ENCODE data around the gene TFG. TPM values are rescaled to one million over a fixed set of nuclear protein-coding genes. Genes with fewer than 3 reads are reported as not detected.
A peak's percentile ranks its signal among the peaks of the same experiment; 100 is the strongest.

Gene TFG
- total and polyA plus RNA-seq, 2 of the 4 experiments (the other 2 are of a cell fraction) = 47.7 to 165 TPM

GRCh38 chr3:100782906-100783305, 73.6 kb downstream of the TFG start:
- Histone ChIP-seq H3K27ac (ENCODE audit: insufficient read depth, low read length) (no peak overlapping the region), H2BK15ac (ENCODE audit: low read depth, low read length) (no peak overlapping the region), H3K9ac (ENCODE audit: low read depth, low read length) (no peak overlapping the region), H4K91ac (ENCODE audit: insufficient read depth, low read depth, low read length) (no peak overlapping the region), H3K56ac (ENCODE audit: extremely low read depth, insufficient read depth, low read length) (no peak overlapping the region), H3K9me3 (ENCODE audit: control insufficient read depth, insufficient read depth, low read length) (no peaks in the 10 kb centered on the region), H2AK5ac (ENCODE audit: low read depth, low read length) (no peak overlapping the region), H4K5ac (ENCODE audit: low read depth, low read length) (no peak overlapping the region), H3K18ac (ENCODE audit: low read depth, low read length) (no peak overlapping the region), H3K4ac (ENCODE audit: low read depth, low read length) (no peak overlapping the region), H2AK9ac (replicated peaks; ENCODE audit: low read depth, low read length, poor library complexity) (no peak overlapping the region), H3K36me3 (ENCODE audit: control insufficient read depth, insufficient read depth, low read length) (no peaks in the 10 kb centered on the region), H3K4me1 (ENCODE audit: control insufficient read depth, insufficient read depth, low read length) (peaks cover 4% of the 10 kb centered on the region), H2AFZ (replicated peaks; ENCODE audit: low read length, poor library complexity) (no peak overlapping the region), H3K9me1 (ENCODE audit: insufficient read depth, low read length) (peaks cover 2% of the 10 kb centered on the region; the same call in 1 of the 2 replicates), H4K8ac (ENCODE audit: low read depth in 2 of 2, low read length in 2 of 2) (no peak overlapping the region), H3K14ac (replicated peaks; ENCODE audit: low read depth, low read length) (no peak overlapping the region), H2BK120ac (ENCODE audit: low read depth, low read length) (no peak overlapping the region), H2BK20ac (ENCODE audit: low read depth, low read length) (no peak overlapping the region), H3K4me3 (ENCODE audit: insufficient read depth, low read depth, low read length) (no peak overlapping the region), H3K79me1 (ENCODE audit: low read depth in 1 of 2, low read length in 2 of 2) (no peaks in the 10 kb centered on the region), H3K4me2 (ENCODE audit: low read depth, low read length) (no peak overlapping the region), H3K27me3 (ENCODE audit: control insufficient read depth, insufficient read depth, low read length) (no peaks in the 10 kb centered on the region), H4K20me1 (ENCODE audit: insufficient read depth, low read length) (no peaks in the 10 kb centered on the region), H3K23ac (ENCODE audit: low read depth, low read length) (no peak overlapping the region), H2BK5ac (ENCODE audit: low read depth, low read length, poor library complexity, severe bottlenecking) (no peak overlapping the region)
- dilution Hi-C loops (cut with HindIII; ENCODE audit: low sequenced_read_pairs, unreplicated experiment) (no loop called here), in situ Hi-C loops (cut with MboI; ENCODE audit: low sequenced_read_pairs) (no loop called here), intact Hi-C loops (cut with micrococcal nuclease) (no loop called here)
- TF ChIP-seq MAFK (IDR thresholded peaks at IDR 0.05; ENCODE audit: low read depth, low read length) = no peak
- no peak for TF ChIP-seq MXI1 (IDR thresholded peaks at IDR 0.05; ENCODE audit: borderline replicate concordance, low read depth, low read length)
- no peak for TF ChIP-seq RAD21 (IDR thresholded peaks at IDR 0.05; ENCODE audit: low read length)
- CTCF ChIA-PET = interaction anchor here (1.3 kb wide), 1 partner anchor 12 kb away, joined by 4 read pairs; no protein-coding TSS in a partner anchor
- no peak for ATAC-seq (ENCODE audit: low read depth)
- DNase-seq = peak; percentile 11
- 100% methylated on average over 1 of the region's 3 CpGs; no CpG with 5 or more reads in 1 of the 2 experiments for WGBS, 2 experiments (ENCODE audit: extremely low coverage in 2 of 2, insufficient read length in 1 of 2)
- POLR2A ChIA-PET (ENCODE audit: unreplicated experiment) = no interaction called here
- BruUV-seq (replicated peaks) = no TSS peak

Data from IMR-90 (cell line).